BE2C (cell line): ENCODE measurements around the gene SLC7A10.

Experiments used
- DNase-seq: peaks from one replicate; pipeline ENCODE4 v3.0.0-alpha.2; 2020
- H3K27me3 ChIP-seq: fragments of 250-450 bp; sonication (Bioruptor Pico); 2 replicates; pipeline ENCODE4 v1.5.1; 2020; ENCODE audit warnings: mild to moderate bottlenecking
- H3K36me3 ChIP-seq: fragments of 250-450 bp; sonication (Bioruptor Pico); 2 replicates; pipeline ENCODE4 v1.5.1; 2020; ENCODE audit warnings: mild to moderate bottlenecking
- H3K4me1 ChIP-seq: fragments of 250-450 bp; sonication (Bioruptor Pico); 2 replicates; pipeline ENCODE4 v1.5.1; 2020
- H3K4me3 ChIP-seq: 2 replicates; pipeline ENCODE4 v1.5.1; 2011; ENCODE audit warnings: low read depth, low read length
- H3K9me3 ChIP-seq: fragments of 250-450 bp; sonication (Bioruptor Pico); 2 replicates; pipeline ENCODE4 v1.5.1; 2020
- CTCF ChIP-seq: IDR thresholded peaks from 2 replicates; pipeline ENCODE4 v1.5.1; 2012; ENCODE audit warnings: mild to moderate bottlenecking, low read depth, low read length

Gene SLC7A10

GRCh38 chr19:33270769-33271168, 45.1 kb upstream of the SLC7A10 start:
- Histone ChIP-seq H3K4me1 (peaks cover 6% of the 10 kb centered on the region), H3K4me3 (no peak overlapping the region), H3K36me3 (no peaks in the 10 kb centered on the region), H3K27me3 (no peaks in the 10 kb centered on the region), H3K9me3 (no peaks in the 10 kb centered on the region)
- TF ChIP-seq CTCF = no peak
- no peak for DNase-seq

- no peaks in the 10 kb centered on the region for H3K27me3 ChIP-seq
- H3K4me3 ChIP-seq = no peak overlapping the region
- peaks cover 4% of the 10 kb centered on the region for H3K4me1 ChIP-seq
- TF ChIP-seq CTCF = no peak
- no peaks in the 10 kb centered on the region for H3K36me3 ChIP-seq
- DNase-seq = no peak
- no peaks in the 10 kb centered on the region for H3K9me3 ChIP-seq
Observed at GRCh38 chr19:33269016-33269415, 43.4 kb upstream of the SLC7A10 start.

GRCh38 chr19:33268162-33268991, 42.7 kb upstream of the SLC7A10 start:
- no peaks in the 10 kb centered on the region for H3K9me3 ChIP-seq
- DNase-seq = no peak
- no peaks in the 10 kb centered on the region for H3K36me3 ChIP-seq
- no peak overlapping the region for H3K4me3 ChIP-seq
- H3K4me1 ChIP-seq = no peaks in the 10 kb centered on the region; the same call in 1 of the 2 replicates
- H3K27me3 ChIP-seq = no peaks in the 10 kb centered on the region
- no peak for TF ChIP-seq CTCF

- Histone ChIP-seq H3K36me3 (no peaks in the 10 kb centered on the region), H3K4me1 (no peaks in the 10 kb centered on the region), H3K9me3 (no peaks in the 10 kb centered on the region), H3K27me3 (no peaks in the 10 kb centered on the region), H3K4me3 (no peak overlapping the region)
- TF ChIP-seq CTCF = no peak
- no peak for DNase-seq
Observed at GRCh38 chr19:33267706-33268105, 42.1 kb upstream of the SLC7A10 start.

GRCh38 chr19:33266974-33267484, 41.4 kb upstream of the SLC7A10 start:
- no peak for TF ChIP-seq CTCF
- Histone ChIP-seq H3K9me3 (no peaks in the 10 kb centered on the region), H3K4me3 (no peak overlapping the region), H3K4me1 (no peaks in the 10 kb centered on the region), H3K36me3 (no peaks in the 10 kb centered on the region), H3K27me3 (no peaks in the 10 kb centered on the region)
- DNase-seq = no peak

GRCh38 chr19:33264881-33265445, 39.3 kb upstream of the SLC7A10 start:
- Histone ChIP-seq H3K4me3 (no peak overlapping the region), H3K27me3 (no peaks in the 10 kb centered on the region), H3K36me3 (no peaks in the 10 kb centered on the region), H3K9me3 (no peaks in the 10 kb centered on the region), H3K4me1 (no peaks in the 10 kb centered on the region)
- TF ChIP-seq CTCF = no peak
- DNase-seq = no peak
